ENCODE measurements around the gene CD55. TPM values are rescaled to one million over a fixed set of nuclear protein-coding genes. Genes with fewer than 3 reads are reported as not detected.

CD55 gene
- polyA plus RNA-seq, 3 donors from 2014 or later = 63.9 to 122 (median 84.6) TPM

DNA sequence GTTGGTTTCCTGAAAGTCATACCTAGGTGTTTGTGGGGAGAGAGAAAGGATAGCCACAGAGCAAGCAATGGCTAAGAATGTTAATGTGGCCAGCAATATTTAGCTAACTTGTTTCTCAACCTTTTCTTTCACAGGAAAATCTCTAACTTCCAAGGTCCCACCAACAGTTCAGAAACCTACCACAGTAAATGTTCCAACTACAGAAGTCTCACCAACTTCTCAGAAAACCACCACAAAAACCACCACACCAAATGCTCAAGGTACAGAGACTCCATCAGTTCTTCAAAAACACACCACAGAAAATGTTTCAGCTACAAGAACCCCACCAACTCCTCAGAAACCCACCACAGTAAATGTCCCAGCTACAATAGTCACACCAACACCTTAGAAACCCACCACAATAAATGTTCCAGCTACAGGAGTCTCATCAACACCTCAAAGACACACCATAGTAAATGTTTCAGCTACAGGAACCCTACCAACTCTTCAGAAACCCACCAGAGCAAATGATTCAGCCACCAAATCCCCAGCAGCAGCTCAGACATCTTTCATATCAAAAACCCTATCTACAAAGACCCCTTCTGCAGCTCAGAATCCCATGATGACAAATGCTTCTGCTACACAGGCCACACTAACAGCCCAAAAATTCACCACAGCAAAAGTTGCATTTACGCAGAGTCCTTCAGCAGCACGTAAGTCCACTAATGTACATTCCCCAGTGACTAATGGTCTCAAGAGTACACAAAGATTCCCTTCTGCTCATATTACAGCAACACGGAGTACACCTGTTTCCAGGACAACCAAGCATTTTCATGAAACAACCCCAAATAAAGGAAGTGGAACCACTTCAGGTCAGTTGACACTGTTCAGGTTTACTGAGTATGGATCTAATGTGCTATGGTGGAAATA, 15.3 kb downstream of the CD55 start:
- Mint-ChIP-seq H3K27ac (peak overlapping the region; percentile 86 to 96 (median 90)), H3K36me3 (peaks cover 20 to 44% (median 40%) of the 10 kb centered on the region in 3 donors), H3K4me1 (peaks cover 40 to 80% of the 10 kb centered on the region in 2 donors), H3K9me3 (peaks cover 0 to 10% (median 5%) of the 10 kb centered on the region in 6 donors), H3K27me3 (ENCODE audit: low read depth in 3 of 3) (peaks cover 10 to 11% (median 11%) of the 10 kb centered on the region in 3 donors), H3K4me3 (peak overlapping the region; percentile 36 to 72 (median 61))
- peak; percentile 81 to 87 (median 86) for DNase-seq

DNA sequence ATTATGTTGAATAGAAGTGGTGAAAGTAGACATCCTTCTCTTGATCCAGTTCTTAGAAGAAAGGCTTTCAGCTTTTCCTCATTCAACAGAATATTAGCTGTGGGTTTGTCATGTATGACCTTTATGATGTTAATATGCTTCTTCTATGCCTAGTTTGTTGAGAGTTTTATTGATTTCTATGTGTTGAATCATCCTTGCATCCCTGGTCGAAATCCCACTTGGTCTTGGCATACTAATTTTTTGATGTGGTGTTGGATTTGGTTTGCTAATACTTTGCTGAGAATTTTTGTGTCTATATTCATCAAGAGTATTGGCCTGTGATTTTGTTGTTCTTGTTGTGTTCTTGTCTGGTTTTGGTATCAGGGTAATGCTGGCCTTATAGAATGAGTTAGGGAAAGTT, 20.9 kb downstream of the CD55 start:
- no peak overlapping the region for H3K4me3 Mint-ChIP-seq
- DNase-seq = no peak
- H3K4me1 Mint-ChIP-seq = peaks cover 44 to 90% of the 10 kb centered on the region in 2 donors
- no peaks in the 10 kb centered on the region for H3K9me3 Mint-ChIP-seq
- peak overlapping the region in 2 of 6 donors; percentile 2 to 67 for H3K27ac Mint-ChIP-seq
- peaks cover 25 to 49% (median 49%) of the 10 kb centered on the region in 3 donors for H3K36me3 Mint-ChIP-seq
- peaks cover 0 to 2% (median under 1%) of the 10 kb centered on the region in 3 donors for H3K27me3 Mint-ChIP-seq (ENCODE audit: low read depth in 3 of 3)

DNA sequence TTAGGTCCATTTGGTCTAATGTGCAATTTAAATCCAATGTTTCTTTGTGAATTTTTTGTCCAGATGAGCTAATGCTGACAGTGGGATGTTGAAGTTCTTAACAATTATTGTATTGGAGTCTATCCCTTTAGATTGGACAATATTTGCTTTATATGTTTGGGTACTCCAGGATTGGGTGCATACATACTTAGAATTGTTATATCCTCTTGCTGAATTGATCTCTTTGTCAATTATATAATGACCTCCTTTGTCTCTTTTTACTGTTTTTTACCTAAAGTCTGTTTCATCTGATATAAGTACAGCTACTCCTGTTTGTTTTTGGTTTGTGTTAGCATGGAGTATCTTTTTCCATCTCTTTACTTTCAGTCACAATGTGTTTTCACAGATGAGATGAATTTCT, 22.2 kb downstream of the CD55 start:
- Mint-ChIP-seq H3K9me3 (no peaks in the 10 kb centered on the region), H3K4me3 (no peak overlapping the region), H3K36me3 (peaks cover 29 to 58% (median 57%) of the 10 kb centered on the region in 3 donors), H3K27ac (peak overlapping the region in 4 of 6 donors; percentile 3 to 67 (median 52)), H3K4me1 (peaks cover 42 to 88% of the 10 kb centered on the region in 2 donors), H3K27me3 (ENCODE audit: low read depth in 3 of 3) (peaks cover 0 to 2% (median 0%) of the 10 kb centered on the region in 3 donors)
- no peak for DNase-seq

DNA sequence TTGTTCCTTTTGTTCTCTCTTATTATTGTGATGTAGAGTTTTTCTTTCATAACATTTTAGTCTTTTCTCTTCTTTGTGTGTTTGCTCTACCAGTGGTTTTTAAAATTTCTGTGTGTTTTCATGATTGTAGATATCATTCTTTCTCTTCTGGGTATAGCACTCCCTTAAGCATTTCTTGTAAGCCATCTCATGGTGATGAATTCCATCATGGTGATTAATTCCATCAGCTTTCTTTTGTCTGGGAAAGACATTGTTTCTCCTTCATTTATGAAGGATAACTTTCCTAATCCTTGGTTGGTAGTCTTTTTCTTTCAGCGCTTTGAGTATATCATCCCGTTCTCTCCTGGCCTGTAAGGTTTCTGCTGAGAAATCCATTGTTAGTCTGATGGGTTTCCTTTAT, 22.7 kb downstream of the CD55 start:
- peaks cover 42 to 86% of the 10 kb centered on the region in 2 donors for H3K4me1 Mint-ChIP-seq
- DNase-seq = no peak
- H3K27ac Mint-ChIP-seq = peak overlapping the region in 2 of 6 donors; percentile 16 to 54
- H3K36me3 Mint-ChIP-seq = peaks cover 30 to 60% (median 58%) of the 10 kb centered on the region in 3 donors
- H3K9me3 Mint-ChIP-seq = no peaks in the 10 kb centered on the region
- H3K4me3 Mint-ChIP-seq = no peak overlapping the region
- H3K27me3 Mint-ChIP-seq (ENCODE audit: low read depth in 3 of 3) = peaks cover 0 to 2% (median 0%) of the 10 kb centered on the region in 3 donors

DNA sequence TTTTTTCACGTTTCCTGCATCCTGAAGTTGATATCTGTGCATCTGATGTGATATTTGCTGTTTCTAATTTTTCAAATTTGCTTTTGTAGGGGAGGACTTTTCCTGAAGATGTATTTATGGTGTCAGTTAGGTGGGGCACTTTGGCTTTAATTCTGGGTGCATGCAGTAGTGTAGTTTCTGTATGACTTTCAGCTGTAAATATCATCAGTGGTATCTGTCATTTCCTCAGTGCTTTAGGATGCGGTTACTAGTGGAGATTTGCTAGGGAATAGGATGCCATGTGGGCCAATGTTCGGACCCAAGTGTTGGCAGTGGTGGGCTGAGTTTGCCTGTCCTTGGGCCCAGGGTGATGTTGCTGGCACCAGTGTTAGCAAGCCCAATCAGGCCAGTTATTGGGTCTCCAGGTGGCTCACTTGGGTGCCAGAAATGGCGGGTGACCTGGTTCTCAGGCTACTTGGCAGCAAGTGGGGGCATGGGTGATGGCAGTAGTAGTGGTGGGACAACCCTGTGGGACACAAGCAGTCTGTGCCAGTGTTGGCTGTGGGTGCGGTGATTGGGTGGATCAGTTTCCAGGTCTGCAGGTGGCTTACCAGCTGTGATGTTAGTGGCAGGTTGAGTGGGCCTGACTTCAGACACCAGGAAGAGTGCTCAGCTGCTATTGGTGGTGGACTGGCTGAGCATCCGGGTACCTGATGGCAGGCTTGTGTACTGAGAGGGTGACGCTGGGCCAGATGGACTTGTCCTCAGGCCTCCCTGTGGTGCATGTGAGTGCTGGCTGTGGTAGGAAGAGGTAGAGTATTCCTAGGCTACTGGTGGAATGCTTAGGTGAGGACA, 24.4 kb downstream of the CD55 start:
- no peak for DNase-seq

DNA sequence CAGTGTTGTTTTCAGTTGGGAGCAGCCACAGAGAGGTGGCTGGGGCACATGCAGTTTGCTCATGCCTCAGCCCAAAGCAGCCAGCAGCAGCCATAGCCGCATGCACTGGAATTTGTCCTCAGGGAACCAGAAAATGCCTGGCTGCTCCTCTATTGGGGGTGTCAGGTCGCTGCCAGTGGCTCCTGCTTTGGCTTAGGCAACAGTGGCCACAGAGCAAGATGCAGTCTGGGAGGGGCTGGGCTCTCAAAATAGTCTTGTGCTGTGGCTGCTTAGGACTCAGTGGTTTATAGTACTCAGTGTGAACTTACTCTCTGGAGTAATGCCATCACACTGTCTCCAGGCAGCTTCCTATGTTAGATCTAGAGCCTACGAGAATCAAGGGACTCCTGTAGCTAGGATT, 25.0 kb downstream of the CD55 start:
- H3K4me3 Mint-ChIP-seq = no peak overlapping the region
- H3K4me1 Mint-ChIP-seq = peaks cover 59 to 90% of the 10 kb centered on the region in 2 donors
- no peaks in the 10 kb centered on the region for H3K9me3 Mint-ChIP-seq
- DNase-seq = no peak
- H3K27ac Mint-ChIP-seq = peak overlapping the region in 4 of 6 donors; percentile 32 to 74 (median 64)
- H3K27me3 Mint-ChIP-seq (ENCODE audit: low read depth in 3 of 3) = no peaks in the 10 kb centered on the region
- H3K36me3 Mint-ChIP-seq = peaks cover 41 to 64% (median 64%) of the 10 kb centered on the region in 3 donors

More for the DNA sequence above, 24.4 kb downstream of the CD55 start:
- H3K27me3 Mint-ChIP-seq (ENCODE audit: low read depth in 3 of 3) = peaks cover 0 to 2% (median 0%) of the 10 kb centered on the region in 3 donors
- peak overlapping the region in 5 of 6 donors; percentile 3 to 73 (median 51) for H3K27ac Mint-ChIP-seq
- no peaks in the 10 kb centered on the region for H3K9me3 Mint-ChIP-seq
- peaks cover 55 to 90% of the 10 kb centered on the region in 2 donors for H3K4me1 Mint-ChIP-seq
- peaks cover 41 to 67% (median 67%) of the 10 kb centered on the region in 3 donors for H3K36me3 Mint-ChIP-seq
- H3K4me3 Mint-ChIP-seq = peak overlapping the region in 2 of 5 donors; percentile 11 to 27

DNA sequence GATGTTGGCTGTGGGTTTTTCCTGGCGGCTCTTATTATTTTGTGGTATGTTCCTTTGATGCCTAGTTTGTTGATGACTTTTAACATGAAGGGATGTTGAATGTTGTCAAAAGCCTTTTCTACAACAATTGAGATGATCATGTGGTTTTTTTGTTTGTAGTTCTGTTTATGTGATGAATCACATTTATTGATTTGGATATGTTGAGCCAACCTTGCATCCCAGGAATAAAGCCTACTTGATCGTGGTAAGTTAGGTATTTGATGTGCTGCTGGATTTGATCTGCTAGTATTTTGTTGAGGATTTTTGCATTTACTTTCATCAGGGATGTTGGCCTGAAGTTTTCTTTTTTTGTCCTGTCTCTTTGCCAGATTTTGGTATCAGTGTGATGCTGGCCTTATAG, 28.5 kb downstream of the CD55 start:
- H3K4me3 Mint-ChIP-seq = peak overlapping the region in 1 of 5 donors; percentile 2
- H3K27ac Mint-ChIP-seq = no peak overlapping the region
- H3K9me3 Mint-ChIP-seq = no peaks in the 10 kb centered on the region
- H3K36me3 Mint-ChIP-seq = peaks cover 32 to 64% (median 55%) of the 10 kb centered on the region in 3 donors
- H3K4me1 Mint-ChIP-seq = peaks cover 44 to 62% of the 10 kb centered on the region in 2 donors
- H3K27me3 Mint-ChIP-seq (ENCODE audit: low read depth in 3 of 3) = no peaks in the 10 kb centered on the region
- DNase-seq = no peak

DNA sequence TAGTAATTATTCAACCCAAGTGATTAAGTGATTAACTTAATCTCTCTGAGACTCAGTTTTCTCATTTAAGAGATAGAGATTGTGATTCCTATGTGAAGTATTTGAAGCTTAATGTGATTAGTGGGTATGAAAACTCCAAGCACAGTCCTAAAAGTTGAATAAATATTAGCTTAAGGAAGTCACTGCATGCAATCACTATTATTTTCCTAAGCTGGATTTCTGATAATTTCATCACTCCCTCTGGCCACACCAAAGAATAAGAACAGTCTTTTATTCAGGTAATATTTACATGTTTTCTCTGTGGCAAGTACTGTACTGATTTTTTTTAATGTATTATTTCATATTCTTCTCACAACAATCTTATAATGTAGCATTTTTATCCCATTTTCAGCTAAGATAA, 31.1 kb downstream of the CD55 start:
- no peak for DNase-seq
- H3K9me3 Mint-ChIP-seq = no peaks in the 10 kb centered on the region
- peaks cover 27 to 38% of the 10 kb centered on the region in 2 donors for H3K4me1 Mint-ChIP-seq
- no peak overlapping the region for H3K4me3 Mint-ChIP-seq
- H3K36me3 Mint-ChIP-seq = peaks cover 21 to 54% (median 45%) of the 10 kb centered on the region in 3 donors
- H3K27ac Mint-ChIP-seq = no peak overlapping the region
- H3K27me3 Mint-ChIP-seq (ENCODE audit: low read depth in 3 of 3) = no peaks in the 10 kb centered on the region

DNA sequence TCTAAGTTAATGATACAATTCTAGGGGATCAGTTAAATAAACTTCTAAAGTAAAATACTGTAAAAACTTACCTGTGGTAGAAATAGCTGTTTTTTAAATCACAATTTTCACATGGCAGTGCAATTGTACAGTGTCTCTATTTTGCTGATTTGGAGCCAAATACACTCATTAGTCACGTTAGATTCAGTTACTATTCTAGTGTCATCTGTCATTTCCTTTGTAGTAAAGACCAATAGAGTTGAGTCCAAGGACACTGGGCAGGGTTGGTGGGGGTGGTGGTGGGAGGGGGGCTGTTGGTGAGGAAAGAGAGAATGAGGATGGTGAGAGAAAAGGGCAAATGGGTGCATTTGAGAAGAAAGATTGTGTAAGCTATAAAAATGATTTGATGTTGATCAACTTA, 33.6 kb downstream of the CD55 start:
- DNase-seq = no peak
- Mint-ChIP-seq H3K27me3 (ENCODE audit: low read depth in 3 of 3) (no peaks in the 10 kb centered on the region), H3K4me1 (peaks cover 16 to 21% of the 10 kb centered on the region in 2 donors), H3K9me3 (no peaks in the 10 kb centered on the region), H3K27ac (no peak overlapping the region), H3K4me3 (no peak overlapping the region), H3K36me3 (peaks cover 12 to 35% (median 28%) of the 10 kb centered on the region in 3 donors)

DNA sequence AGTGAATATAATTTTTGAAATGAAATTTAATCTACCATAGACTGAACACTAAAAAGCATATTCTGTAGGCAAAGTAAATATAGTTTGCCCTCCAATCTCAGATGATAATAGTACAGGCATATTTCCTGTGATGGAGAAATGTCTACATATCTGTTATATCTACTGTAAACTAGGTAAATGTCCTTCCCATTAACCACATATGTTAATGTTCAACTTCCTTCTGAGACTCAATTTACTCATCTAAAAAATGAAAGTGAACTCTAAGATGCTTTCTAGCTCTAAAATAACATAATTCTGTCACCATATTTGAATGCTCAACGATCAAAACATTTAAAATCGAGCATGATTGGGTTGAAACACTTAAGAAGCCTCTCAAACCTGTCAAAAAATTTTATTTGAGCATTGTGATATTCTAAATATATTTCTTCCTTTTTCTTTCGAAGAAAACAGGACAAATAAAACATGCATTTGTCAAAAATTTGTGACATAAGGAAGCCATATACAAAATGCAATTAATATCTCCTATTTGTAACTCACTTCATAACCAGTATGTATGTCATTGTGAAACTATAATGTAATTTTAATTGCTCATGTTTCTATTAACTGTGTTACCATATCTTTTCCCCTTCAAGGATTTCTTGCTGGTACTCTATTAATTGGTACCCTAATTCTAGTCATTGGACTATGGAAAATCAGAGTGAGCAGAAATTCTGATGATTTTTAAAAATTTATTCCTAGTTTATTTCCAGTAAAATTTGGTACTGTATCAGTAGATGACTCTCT, 34.2 kb downstream of the CD55 start:
- Mint-ChIP-seq H3K27me3 (ENCODE audit: low read depth in 3 of 3) (no peaks in the 10 kb centered on the region), H3K36me3 (peaks cover 5 to 28% (median 22%) of the 10 kb centered on the region in 3 donors), H3K9me3 (no peaks in the 10 kb centered on the region), H3K4me3 (no peak overlapping the region), H3K27ac (no peak overlapping the region), H3K4me1 (peaks cover 10 to 15% of the 10 kb centered on the region in 2 donors)
- no peak for DNase-seq

DNA sequence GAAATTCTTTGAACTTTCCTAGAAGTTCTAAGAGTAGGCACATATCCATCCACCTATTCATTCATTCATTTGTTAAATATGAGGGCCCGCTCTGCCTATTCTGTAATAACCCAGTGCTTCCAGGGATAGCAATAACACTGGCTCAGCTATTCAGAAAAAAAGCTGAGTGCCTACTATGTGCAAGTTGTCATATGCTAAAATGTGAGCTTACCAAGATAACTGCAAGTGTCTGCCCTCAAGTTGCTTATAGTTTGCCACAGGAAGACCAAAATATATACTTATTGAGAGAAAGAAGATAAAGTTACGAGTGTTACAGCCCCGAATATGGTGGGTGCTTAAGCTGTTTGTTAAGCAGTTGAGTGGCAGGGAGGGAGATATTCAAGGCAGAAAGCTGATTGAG, 39.6 kb downstream of the CD55 start:
- H3K27me3 Mint-ChIP-seq (ENCODE audit: low read depth in 3 of 3) = no peaks in the 10 kb centered on the region
- H3K36me3 Mint-ChIP-seq = peaks cover 0 to 6% (median 3%) of the 10 kb centered on the region in 3 donors
- DNase-seq = no peak
- H3K27ac Mint-ChIP-seq = no peak overlapping the region
- no peaks in the 10 kb centered on the region for H3K4me1 Mint-ChIP-seq
- H3K9me3 Mint-ChIP-seq = no peaks in the 10 kb centered on the region
- H3K4me3 Mint-ChIP-seq = no peak overlapping the region

DNA sequence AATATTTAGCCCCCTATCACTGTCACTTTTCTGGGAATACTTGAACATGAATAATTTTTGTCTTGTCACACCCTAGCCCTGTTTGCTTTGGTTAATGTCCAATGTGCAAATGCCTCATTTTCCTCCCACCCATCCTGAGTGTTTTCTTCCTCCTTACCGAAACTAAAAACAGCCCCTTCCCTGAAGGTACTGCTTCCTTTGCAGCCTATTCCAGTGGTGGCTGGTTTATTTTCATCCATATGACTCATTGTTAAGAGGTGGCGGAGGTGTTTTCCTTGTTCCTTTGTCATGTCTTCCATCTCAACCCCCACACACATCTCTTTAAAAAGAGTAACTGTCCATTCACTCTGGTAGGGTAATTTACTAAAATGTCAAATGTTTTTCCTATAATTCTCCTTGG, 40.4 kb downstream of the CD55 start:
- H3K36me3 Mint-ChIP-seq = peaks cover 0 to 8% (median 3%) of the 10 kb centered on the region in 3 donors
- no peak overlapping the region for H3K27ac Mint-ChIP-seq
- H3K9me3 Mint-ChIP-seq = no peaks in the 10 kb centered on the region
- H3K4me1 Mint-ChIP-seq = no peaks in the 10 kb centered on the region
- DNase-seq = no peak
- H3K27me3 Mint-ChIP-seq (ENCODE audit: low read depth in 3 of 3) = no peaks in the 10 kb centered on the region
- no peak overlapping the region for H3K4me3 Mint-ChIP-seq

Measured in immature natural killer cell (primary cell).